Stomach (tissue), 9 donors: ENCODE measurements around the gene EDNRB. TPM values are rescaled to one million over a fixed set of nuclear protein-coding genes. Genes with fewer than 3 reads are reported as not detected.

Experiments
- DNase-seq, 2 donors: peaks; one replicate each; pipeline versions ENCODE4 v3.0.0 to v3.0.0-alpha.2; 2013 to 2019
- H3K27ac ChIP-seq, 5 donors: fragments of 200-600 bp in 4 of 5; sonication (generic) in 4 of 5; one replicate each; pipeline ENCODE4 v1.5.1; 2013 to 2019; ENCODE audit warnings: mild to moderate bottlenecking in 1 of 5, moderate library complexity in 1 of 5
- H3K27me3 ChIP-seq, 3 donors: fragments of 200-600 bp; sonication (generic); one replicate each; pipeline ENCODE4 v1.5.1; 2017 to 2019; ENCODE audit warnings: mixed run types in 1 of 3
- H3K36me3 ChIP-seq, 4 donors: fragments of 200-600 bp; sonication (generic); 1 replicate in 3 of 4; 2 replicates in 1 of 4; pipeline ENCODE4 v1.5.1; 2016 to 2019
- H3K4me1 ChIP-seq, 4 donors: fragments of 200-600 bp; sonication (generic); one replicate each; pipeline ENCODE4 v1.5.1; 2016 to 2019
- H3K4me3 ChIP-seq, 4 donors: fragments of 200-600 bp; sonication (generic) in 3 of 4; one replicate each; pipeline ENCODE4 v1.5.1; 2016 to 2019; ENCODE audit warnings: mild to moderate bottlenecking in 1 of 4
- H3K9me3 ChIP-seq, 4 donors: fragments of 200-600 bp; sonication (generic); one replicate each; pipeline ENCODE4 v1.5.1; 2016 to 2019
- CTCF ChIP-seq, 7 experiments: fragments of 450-650 bp in 4 of 7; fragments of 200-600 bp in 3 of 7; sonication (generic) in 3 of 7; IDR thresholded peaks; one replicate each; pipeline ENCODE4 v1.5.1; 2016 to 2019; ENCODE audit warnings: antibody characterized with exemption in 7 of 7, control low read depth in 2 of 7, mild to moderate bottlenecking in 1 of 7
- EP300 ChIP-seq: sonication (generic); formaldehyde crosslinking; IDR thresholded peaks from one replicate; pipeline ENCODE4 v1.6.1; 2017; ENCODE audit warnings: antibody characterized with exemption
- POLR2A ChIP-seq, 4 donors: fragments of 450-650 bp; IDR thresholded peaks; one replicate each; pipeline ENCODE4 v1.6.1; 2016; ENCODE audit warnings: antibody characterized with exemption in 4 of 4, control low read depth in 2 of 4, mild to moderate bottlenecking in 1 of 4, moderate library complexity in 1 of 4
- POLR2AphosphoS5 ChIP-seq, 3 donors: sonication (generic); formaldehyde crosslinking; IDR thresholded peaks; one replicate each; pipeline ENCODE4 v1.6.1; 2016; ENCODE audit warnings: antibody characterized with exemption in 3 of 3
- WGBS, 5 donors: extraction: QIAGEN DNeasy Blood & Tissue Kit in 3 of 5; methylation state at CpG; one replicate each; pipeline versions ENCODE4 v1.1.5 to v1.1.7; 2013 to 2018; 5-methylcytosine and 5-hydroxymethylcytosine counted together
- intact Hi-C: fragments of 100-400 bp; cut with DNase I; formaldehyde crosslinking; loops from one replicate; pipeline ENCODE4 v1.15.1; 2023; ENCODE audit warnings: low total_unique reads
- polyA plus RNA-seq, 3 donors: library from polyadenylated mRNA; stranded (reverse); fragments of 200-250 nt; gene quantifications; one replicate each; pipeline ENCODE4 v1.2.3, GENCODE V29; 2013
- total RNA-seq, 5 donors: library from RNA; depleted of rRNA; stranded (reverse); fragments of >200 nt; gene quantifications; one replicate each; pipeline versions ENCODE4 v1.1.0 to v1.2.3, GENCODE V29; 2014 to 2016
- donor health status: healthy with polysubstance abuse.
- donor health status: Bipolar disorder and iron deficiency.
- donor health status: healthy.

The EDNRB gene
- total and polyA plus RNA-seq, 8 donors, result 2.3 to 72.1 (median 13.7) TPM

GRCh38 chr13:77925616-77926015 lies 7.0 kb upstream of the EDNRB start:
- Histone ChIP-seq H3K36me3 (no peaks in the 10 kb centered on the region), H3K27ac (no peak overlapping the region), H3K9me3 (no peaks in the 10 kb centered on the region), H3K27me3 (peaks cover 0 to 7% (median 0%) of the 10 kb centered on the region in 3 donors), H3K4me3 (no peak overlapping the region), H3K4me1 (no peaks in the 10 kb centered on the region)
- TF ChIP-seq EP300, result no peak
- TF ChIP-seq POLR2A (IDR thresholded peaks at IDR 0.05), result no peak
- no peak for TF ChIP-seq POLR2AphosphoS5 (IDR thresholded peaks at IDR 0.05)
- no peak for TF ChIP-seq CTCF (IDR thresholded peaks at IDR 0.05)
- no peak for DNase-seq
- intact Hi-C loops, result no loop called here
- 92 to 95% (median 93%) methylated on average over 14 of the region's 14 CpGs for WGBS, 5 donors

DNA sequence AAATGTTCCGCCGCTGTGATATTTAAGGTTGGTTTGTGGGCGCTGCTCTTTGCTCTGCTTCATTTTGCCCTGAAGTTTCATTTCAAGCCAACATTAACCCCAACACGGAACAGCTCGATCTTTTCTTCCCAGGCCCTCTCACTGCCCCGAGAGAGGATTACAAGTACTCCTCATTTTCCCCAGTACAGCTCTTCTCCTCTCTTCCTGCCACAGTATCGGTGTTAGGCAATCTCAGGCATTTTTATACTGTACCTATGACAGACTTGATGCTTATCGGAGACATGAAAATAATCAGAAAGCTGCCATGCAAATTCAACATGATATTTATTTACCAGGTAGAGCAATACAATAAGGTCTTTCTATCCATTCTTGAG lies 1.3 kb upstream of the EDNRB start:
- peak overlapping the region in 4 of 5 donors; percentile 54 to 69 (median 66) for H3K27ac ChIP-seq
- H3K4me3 ChIP-seq, result peak overlapping the region; percentile 48 to 59 (median 56)
- peaks cover 7 to 23% (median 19%) of the 10 kb centered on the region in 4 donors for H3K4me1 ChIP-seq
- no peaks in the 10 kb centered on the region for H3K9me3 ChIP-seq
- WGBS, 5 donors, result 27 to 38% (median 34%) methylated on average over 8 of the region's 8 CpGs
- intact Hi-C loops, result no loop called here
- no peak for DNase-seq
- TF ChIP-seq EP300 (no peak), CTCF (IDR thresholded peaks at IDR 0.05) (no peak), POLR2A (IDR thresholded peaks at IDR 0.05) (no peak), POLR2AphosphoS5 (IDR thresholded peaks at IDR 0.05) (no peak)
- peaks cover 0 to 44% (median 28%) of the 10 kb centered on the region in 3 donors for H3K27me3 ChIP-seq
- no peaks in the 10 kb centered on the region for H3K36me3 ChIP-seq

- Histone ChIP-seq H3K27me3 (peaks cover 0 to 44% (median 28%) of the 10 kb centered on the region in 3 donors), H3K36me3 (no peaks in the 10 kb centered on the region), H3K4me3 (peak overlapping the region; percentile 48 to 59 (median 56)), H3K9me3 (no peaks in the 10 kb centered on the region), H3K4me1 (peaks cover 7 to 23% (median 19%) of the 10 kb centered on the region in 4 donors), H3K27ac (peak overlapping the region in 4 of 5 donors; percentile 54 to 69 (median 66))
- intact Hi-C loops, result no loop called here
- 1 to 2% (median 2%) methylated on average over 28 to 29 of the region's 29 CpGs for WGBS, 5 donors
- TF ChIP-seq POLR2A (IDR thresholded peaks at IDR 0.05) (no peak), CTCF (IDR thresholded peaks at IDR 0.05) (no peak), EP300 (no peak), POLR2AphosphoS5 (IDR thresholded peaks at IDR 0.05) (no peak)
- DNase-seq, result peak in 1 of 2 donors; percentile 88
Observed at GRCh38 chr13:77919246-77919920, 752 bp upstream of the EDNRB start.

DNA sequence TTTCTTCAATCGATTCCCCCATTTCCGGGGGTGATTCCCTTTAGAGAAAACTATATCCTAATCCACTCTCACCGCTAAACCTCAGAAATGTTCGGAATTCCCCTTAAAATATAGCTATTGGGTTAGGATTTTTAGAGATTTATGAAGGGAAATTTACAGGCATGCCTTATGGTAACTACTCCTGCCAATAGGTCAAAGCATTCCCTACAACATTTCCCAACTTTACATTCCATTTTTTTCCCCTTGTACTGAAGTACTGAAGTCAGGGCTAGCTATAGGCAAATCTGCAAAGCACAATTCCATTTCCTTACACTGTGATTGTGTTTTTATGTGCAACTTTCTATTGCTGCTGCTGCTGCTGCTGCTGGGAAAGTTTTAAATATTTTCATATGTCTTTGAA lies 2.1 kb downstream of the EDNRB start:
- 65 to 82% (median 74%) methylated on average over 4 of the region's 4 CpGs for WGBS, 5 donors
- H3K9me3 ChIP-seq, result no peaks in the 10 kb centered on the region
- H3K36me3 ChIP-seq, result no peaks in the 10 kb centered on the region
- intact Hi-C loops, result no loop called here
- H3K27me3 ChIP-seq, result peaks cover 0 to 44% (median 28%) of the 10 kb centered on the region in 3 donors
- H3K4me1 ChIP-seq, result peaks cover 7 to 23% (median 19%) of the 10 kb centered on the region in 4 donors
- H3K27ac ChIP-seq, result peak overlapping the region in 3 of 5 donors; percentile 1 to 66 (median 32)
- TF ChIP-seq EP300 (no peak), CTCF (IDR thresholded peaks at IDR 0.05) (no peak), POLR2A (IDR thresholded peaks at IDR 0.05) (no peak), POLR2AphosphoS5 (IDR thresholded peaks at IDR 0.05) (no peak)
- DNase-seq, result no peak
- peak overlapping the region; percentile 48 to 59 (median 56) for H3K4me3 ChIP-seq
